Endothelial cell (in vitro differentiated cells): ENCODE data around the gene CLDN16. TPM values are rescaled to one million over a fixed set of nuclear protein-coding genes. Genes with fewer than 3 reads are reported as not detected.

ENCODE experiments used
- DNase-seq: peaks from one replicate; pipeline ENCODE4 v3.0.0; 2021; ENCODE audit warnings: low spot score
- H3K27ac Mint-ChIP-seq: one replicate; pipeline ENCODE4 v1.8.0; 2021; ENCODE audit warnings: mixed read lengths, inconsistent platforms; ENCODE audit not compliant: unreplicated experiment
- H3K27me3 Mint-ChIP-seq: one replicate; pipeline ENCODE4 v1.8.0; 2021; ENCODE audit warnings: mild to moderate bottlenecking, moderate library complexity, mixed read lengths, inconsistent platforms; ENCODE audit not compliant: unreplicated experiment
- H3K36me3 Mint-ChIP-seq: one replicate; pipeline ENCODE4 v1.8.0; 2021; ENCODE audit warnings: mild to moderate bottlenecking, low read depth, mixed read lengths, inconsistent platforms; ENCODE audit not compliant: unreplicated experiment
- H3K4me1 Mint-ChIP-seq: one replicate; pipeline ENCODE4 v1.8.0; 2021; ENCODE audit warnings: mild to moderate bottlenecking, mixed read lengths, inconsistent platforms; ENCODE audit not compliant: unreplicated experiment
- H3K4me3 Mint-ChIP-seq: one replicate; pipeline ENCODE4 v1.8.0; 2021; ENCODE audit warnings: mild to moderate bottlenecking, mixed read lengths, inconsistent platforms; ENCODE audit not compliant: unreplicated experiment
- H3K9me3 Mint-ChIP-seq: one replicate; pipeline ENCODE4 v1.8.0; 2021; ENCODE audit warnings: mixed read lengths, inconsistent platforms; ENCODE audit not compliant: unreplicated experiment
- total RNA-seq: library from RNA; stranded (reverse); fragmentation: NEBNext Ultra II Directional; extraction: Animal tissue kit (Norgen Biotek cat#: 25700); gene quantifications from one replicate; pipeline ENCODE4 v1.2.1, GENCODE V29; 2021; ENCODE audit not compliant: unreplicated experiment
- TF ChIP-seq, protein P1 (sequence below): fragments of 200-600 bp; sonication (generic); IDR thresholded peaks from one replicate; pipeline ENCODE4 v1.5.0; 2021; ENCODE audit warnings: antibody characterized with exemption; ENCODE audit not compliant: unreplicated experiment

The CLDN16 gene
- total RNA-seq, 1 donor from 2014 or later: not detected

DNA sequence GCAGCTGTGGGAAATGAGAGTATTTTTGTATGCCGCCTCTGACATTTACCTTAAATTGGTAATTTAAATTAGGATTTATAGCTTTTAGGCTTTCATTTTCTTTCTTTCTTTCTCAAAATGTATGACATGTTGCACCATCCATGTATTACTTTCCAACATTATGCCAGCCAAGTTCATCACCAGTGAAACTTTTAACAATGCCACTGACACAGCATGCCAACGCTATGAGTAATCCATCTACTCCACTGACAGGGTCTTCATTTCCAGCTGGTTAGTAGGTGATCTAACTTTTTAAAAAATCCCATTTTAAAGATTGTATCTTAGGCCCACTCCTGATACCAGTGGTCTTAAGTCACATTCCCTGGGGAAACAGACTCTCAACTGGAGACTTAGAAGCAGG, 21.8 kb upstream of the CLDN16 start:
- Mint-ChIP-seq H3K4me3 (no peak overlapping the region), H3K27ac (no peak overlapping the region), H3K4me1 (no peaks in the 10 kb centered on the region), H3K36me3 (no peaks in the 10 kb centered on the region), H3K9me3 (no peaks in the 10 kb centered on the region), H3K27me3 (no peaks in the 10 kb centered on the region)
- no peak for DNase-seq
- TF ChIP-seq, protein P1, sequence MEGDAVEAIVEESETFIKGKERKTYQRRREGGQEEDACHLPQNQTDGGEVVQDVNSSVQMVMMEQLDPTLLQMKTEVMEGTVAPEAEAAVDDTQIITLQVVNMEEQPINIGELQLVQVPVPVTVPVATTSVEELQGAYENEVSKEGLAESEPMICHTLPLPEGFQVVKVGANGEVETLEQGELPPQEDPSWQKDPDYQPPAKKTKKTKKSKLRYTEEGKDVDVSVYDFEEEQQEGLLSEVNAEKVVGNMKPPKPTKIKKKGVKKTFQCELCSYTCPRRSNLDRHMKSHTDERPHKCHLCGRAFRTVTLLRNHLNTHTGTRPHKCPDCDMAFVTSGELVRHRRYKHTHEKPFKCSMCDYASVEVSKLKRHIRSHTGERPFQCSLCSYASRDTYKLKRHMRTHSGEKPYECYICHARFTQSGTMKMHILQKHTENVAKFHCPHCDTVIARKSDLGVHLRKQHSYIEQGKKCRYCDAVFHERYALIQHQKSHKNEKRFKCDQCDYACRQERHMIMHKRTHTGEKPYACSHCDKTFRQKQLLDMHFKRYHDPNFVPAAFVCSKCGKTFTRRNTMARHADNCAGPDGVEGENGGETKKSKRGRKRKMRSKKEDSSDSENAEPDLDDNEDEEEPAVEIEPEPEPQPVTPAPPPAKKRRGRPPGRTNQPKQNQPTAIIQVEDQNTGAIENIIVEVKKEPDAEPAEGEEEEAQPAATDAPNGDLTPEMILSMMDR: no peak

DNA sequence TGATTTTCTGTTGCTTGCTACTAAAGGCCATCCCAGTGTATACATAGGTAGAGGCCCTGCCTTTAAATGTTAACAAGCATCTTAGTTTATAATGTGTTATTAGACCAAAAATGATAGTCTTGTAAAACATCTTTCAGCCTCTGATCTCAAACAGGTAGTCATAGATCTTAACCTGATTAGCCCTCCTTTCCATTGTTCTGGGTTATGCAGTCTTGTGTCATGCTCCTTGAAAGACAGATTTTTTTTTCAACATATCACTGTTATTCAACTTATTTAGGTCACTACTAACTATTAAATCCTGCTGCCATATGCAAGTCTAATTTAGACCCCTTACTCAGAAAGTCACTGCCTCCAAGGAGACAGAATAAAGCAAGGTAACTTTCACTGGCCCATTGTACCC, 19.1 kb upstream of the CLDN16 start:
- TF ChIP-seq, protein P1: no peak
- no peak overlapping the region for H3K27ac Mint-ChIP-seq
- H3K27me3 Mint-ChIP-seq: no peaks in the 10 kb centered on the region
- peaks cover 4% of the 10 kb centered on the region for H3K4me1 Mint-ChIP-seq
- no peaks in the 10 kb centered on the region for H3K36me3 Mint-ChIP-seq
- no peak overlapping the region for H3K4me3 Mint-ChIP-seq
- no peaks in the 10 kb centered on the region for H3K9me3 Mint-ChIP-seq
- DNase-seq: no peak

DNA sequence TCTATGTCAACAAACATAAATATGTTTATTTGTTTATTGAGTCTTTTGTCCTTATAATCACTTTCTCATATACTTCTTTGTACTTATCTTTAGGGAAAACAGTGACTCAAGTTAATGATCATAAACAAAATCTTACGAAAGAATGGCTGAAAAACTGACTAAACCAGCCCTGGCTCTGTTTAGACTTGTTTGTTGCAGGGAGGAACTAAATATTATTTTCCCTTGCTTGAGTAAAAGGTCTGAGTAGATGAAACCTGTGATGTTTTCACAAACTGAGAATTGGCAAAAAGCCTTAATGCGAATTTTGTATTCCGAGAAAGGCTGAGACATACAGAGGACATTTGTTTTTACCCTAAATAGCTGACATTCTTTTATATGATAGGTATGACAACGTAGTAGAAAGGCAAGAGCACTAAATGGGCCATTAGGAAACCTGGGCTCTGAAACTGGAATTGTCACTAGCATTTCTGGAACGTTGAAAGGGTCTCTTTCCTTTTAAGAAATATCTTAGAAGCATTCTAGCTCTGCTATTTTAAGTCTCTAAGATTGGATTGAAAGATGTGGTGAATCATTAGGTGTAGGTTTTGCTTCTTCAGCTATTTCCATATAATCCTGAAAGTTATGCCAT, 18.2 kb upstream of the CLDN16 start:
- no peak overlapping the region for H3K4me3 Mint-ChIP-seq
- H3K27ac Mint-ChIP-seq: no peak overlapping the region
- no peaks in the 10 kb centered on the region for H3K9me3 Mint-ChIP-seq
- H3K27me3 Mint-ChIP-seq: no peaks in the 10 kb centered on the region
- TF ChIP-seq, protein P1: no peak
- DNase-seq: no peak
- H3K4me1 Mint-ChIP-seq: peaks cover 12% of the 10 kb centered on the region
- no peaks in the 10 kb centered on the region for H3K36me3 Mint-ChIP-seq

DNA sequence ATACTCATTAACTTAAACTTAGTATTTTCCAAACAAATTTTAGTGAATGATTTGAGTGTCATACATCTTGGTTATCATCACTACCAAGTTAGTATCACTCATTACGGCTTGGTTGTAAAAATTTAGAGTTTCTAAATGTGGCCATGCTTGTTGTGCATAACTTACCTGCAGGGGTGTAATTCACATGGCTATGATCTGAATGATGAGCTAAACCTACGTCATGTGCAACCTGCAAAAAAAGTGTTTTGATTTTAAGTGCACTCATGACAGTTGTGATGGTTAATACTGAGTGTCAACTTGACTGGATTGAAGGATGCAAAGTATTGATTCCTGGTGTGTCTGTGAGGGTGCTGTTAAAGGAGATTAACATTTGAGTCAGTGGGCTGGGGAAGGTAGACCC, 17.6 kb upstream of the CLDN16 start:
- TF ChIP-seq, protein P1: no peak
- no peaks in the 10 kb centered on the region for H3K36me3 Mint-ChIP-seq
- DNase-seq: no peak
- no peak overlapping the region for H3K4me3 Mint-ChIP-seq
- no peak overlapping the region for H3K27ac Mint-ChIP-seq
- no peaks in the 10 kb centered on the region for H3K27me3 Mint-ChIP-seq
- H3K4me1 Mint-ChIP-seq: peaks cover 12% of the 10 kb centered on the region
- no peaks in the 10 kb centered on the region for H3K9me3 Mint-ChIP-seq

DNA sequence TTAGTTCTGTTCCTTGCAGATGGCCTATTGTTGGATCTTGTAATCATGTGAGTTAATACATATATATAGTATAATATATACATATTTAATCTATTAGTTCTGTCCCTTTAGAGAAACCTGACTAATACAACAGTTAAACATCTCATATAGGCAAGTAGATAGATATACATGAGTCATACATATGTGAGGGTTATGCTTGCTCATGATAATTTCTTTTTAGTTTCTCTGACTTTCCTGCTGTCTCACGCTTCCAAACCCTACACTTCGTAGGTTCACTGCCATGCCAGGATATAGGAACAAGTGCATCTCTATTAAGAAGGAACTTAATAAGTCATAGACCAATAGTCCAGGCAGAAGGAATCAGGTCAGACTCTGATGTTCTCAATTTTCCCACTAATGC, 16.8 kb upstream of the CLDN16 start:
- TF ChIP-seq, protein P1: no peak
- no peak for DNase-seq
- H3K4me1 Mint-ChIP-seq: peaks cover 12% of the 10 kb centered on the region
- no peaks in the 10 kb centered on the region for H3K36me3 Mint-ChIP-seq
- H3K9me3 Mint-ChIP-seq: no peaks in the 10 kb centered on the region
- no peak overlapping the region for H3K27ac Mint-ChIP-seq
- H3K4me3 Mint-ChIP-seq: no peak overlapping the region
- H3K27me3 Mint-ChIP-seq: no peaks in the 10 kb centered on the region
